Measurements from ENCODE around the gene FDX1.

FDX1 gene

DNA sequence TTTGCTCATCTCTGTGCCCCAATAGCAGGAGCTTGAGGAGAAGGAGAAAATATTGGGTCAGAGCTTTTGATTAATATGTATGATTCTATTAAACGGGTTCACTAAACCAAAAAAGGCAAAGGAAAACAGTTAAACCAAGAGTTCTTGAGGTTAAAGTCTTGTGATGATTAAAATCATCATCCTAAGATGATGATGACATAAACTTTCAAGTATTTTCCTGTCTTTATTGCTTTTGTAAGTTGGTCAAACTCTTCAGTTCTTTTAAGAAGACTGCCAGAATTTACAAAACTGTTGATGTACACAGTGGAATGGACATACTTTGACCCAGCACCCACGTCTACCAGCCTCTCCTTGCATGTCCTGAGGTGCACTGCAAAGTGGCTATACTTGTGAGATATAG lies 41.0 kb downstream of the FDX1 start:
- no peak for DNase-seq

DNA sequence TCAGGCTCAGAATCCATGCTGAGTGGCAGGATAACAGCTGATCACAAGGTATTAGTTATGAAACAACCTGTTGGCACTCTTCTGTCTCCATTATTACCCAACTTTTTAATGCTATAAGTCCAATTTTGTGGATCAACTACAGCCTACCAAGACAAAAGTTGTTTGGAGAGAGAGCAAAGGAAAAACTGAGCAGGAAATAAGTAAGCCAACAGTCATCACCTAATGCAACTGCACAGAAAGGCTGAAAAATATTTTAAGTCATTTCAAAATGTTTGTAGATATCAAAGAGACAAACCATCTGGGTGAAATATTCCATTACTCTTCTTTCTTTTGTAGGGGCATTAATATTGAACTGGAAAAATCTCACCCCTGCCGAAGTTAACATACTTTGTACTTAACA lies 41.6 kb downstream of the FDX1 start:
- no peak for DNase-seq

DNA sequence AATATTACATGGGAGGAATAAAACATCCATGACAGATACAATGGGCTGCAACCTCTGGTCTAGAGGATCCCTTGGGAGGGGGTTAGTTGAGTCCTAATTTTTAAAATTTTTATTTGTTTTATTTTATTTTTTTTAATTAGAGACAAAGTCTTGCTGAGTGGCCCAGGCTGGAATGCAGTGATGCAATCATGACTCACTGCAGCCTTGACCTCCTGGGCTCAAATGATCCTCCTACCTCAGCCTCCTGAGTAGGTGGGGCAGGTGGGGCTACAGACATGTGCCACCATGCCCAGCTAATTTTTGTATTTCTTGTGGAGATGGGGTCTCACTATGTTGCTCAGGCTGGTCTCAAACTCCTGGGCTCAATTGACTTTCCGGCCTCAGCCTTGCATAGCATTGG lies 43.1 kb downstream of the FDX1 start:
- no peak for DNase-seq

DNA sequence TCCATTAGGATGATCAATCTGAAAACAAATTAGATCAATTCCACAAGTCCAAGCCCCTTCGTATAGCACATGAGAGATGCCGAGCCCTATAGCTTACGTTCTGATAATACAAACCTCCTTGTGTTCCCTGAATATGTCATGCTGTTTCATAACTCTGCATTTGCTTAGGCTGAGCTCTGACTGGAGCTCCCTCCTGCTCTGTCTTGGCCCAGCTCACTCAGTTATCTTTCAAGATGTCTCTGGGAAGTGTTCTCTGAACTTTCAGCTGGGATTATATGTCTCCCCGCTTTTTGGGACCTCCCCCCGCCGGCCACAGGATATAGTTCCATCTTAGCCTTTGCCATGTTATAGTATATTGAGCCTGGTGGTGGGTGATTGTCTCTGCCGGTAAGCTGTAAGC lies 44.0 kb downstream of the FDX1 start:
- DNase-seq = no peak

DNA sequence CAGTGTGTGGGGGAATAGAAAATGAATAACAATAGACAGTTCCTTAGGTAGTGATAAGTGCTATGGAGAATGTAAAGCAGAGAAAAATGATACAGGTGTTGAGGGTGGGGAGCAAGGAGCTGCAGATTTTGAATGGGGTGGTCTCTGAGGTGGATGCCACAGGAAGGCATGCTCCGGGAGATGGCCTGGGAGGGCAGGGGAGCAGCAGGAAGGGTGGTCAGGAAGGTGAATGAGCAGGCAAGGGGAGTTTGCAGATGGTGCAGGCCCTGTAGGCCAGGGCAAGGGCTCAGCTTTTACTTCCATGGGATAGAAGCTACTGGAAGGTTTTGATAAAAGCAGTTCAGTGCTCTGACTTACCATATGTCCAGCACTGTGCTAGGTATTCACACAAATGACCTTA lies 44.8 kb downstream of the FDX1 start:
- no peak for DNase-seq

DNA sequence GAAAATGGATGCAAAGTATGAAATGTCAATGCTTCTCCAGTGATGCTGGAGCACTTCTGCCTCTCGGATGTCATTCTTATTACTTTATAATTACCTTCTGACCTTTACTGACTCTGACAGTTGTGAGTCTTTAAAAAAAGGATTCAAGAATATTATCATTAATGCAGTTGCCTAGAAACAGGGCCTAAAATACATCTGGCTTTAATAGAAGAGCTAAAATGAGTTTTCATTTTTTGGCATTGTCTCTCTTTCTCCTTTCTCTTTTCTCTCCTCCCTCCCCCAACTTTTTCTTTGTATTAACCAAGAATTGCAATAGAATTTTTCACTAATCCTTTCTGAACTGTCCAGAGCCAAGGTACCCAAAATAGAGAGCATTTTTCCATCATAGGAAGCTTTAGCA lies 45.9 kb downstream of the FDX1 start:
- no peak for DNase-seq

DNA sequence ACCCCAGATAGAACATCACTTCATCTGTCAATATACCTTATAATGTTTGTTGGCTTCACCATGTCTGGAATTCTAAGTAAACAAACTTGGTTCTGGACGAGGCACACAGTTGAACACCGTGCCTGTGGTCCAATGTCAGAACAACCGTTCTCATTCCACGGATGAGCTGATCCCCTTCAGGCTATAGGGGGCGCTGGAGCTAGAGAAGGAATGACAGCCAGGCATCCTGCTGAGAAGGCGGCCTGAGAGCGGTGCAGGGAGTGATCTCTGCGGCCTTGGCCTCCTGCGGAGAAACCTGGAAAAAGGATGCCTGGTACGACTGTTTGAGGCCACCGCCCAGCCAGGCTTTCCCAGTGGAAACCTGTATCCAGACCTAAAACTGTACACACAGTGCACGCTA lies 48.7 kb downstream of the FDX1 start:
- no peak for DNase-seq

DNA sequence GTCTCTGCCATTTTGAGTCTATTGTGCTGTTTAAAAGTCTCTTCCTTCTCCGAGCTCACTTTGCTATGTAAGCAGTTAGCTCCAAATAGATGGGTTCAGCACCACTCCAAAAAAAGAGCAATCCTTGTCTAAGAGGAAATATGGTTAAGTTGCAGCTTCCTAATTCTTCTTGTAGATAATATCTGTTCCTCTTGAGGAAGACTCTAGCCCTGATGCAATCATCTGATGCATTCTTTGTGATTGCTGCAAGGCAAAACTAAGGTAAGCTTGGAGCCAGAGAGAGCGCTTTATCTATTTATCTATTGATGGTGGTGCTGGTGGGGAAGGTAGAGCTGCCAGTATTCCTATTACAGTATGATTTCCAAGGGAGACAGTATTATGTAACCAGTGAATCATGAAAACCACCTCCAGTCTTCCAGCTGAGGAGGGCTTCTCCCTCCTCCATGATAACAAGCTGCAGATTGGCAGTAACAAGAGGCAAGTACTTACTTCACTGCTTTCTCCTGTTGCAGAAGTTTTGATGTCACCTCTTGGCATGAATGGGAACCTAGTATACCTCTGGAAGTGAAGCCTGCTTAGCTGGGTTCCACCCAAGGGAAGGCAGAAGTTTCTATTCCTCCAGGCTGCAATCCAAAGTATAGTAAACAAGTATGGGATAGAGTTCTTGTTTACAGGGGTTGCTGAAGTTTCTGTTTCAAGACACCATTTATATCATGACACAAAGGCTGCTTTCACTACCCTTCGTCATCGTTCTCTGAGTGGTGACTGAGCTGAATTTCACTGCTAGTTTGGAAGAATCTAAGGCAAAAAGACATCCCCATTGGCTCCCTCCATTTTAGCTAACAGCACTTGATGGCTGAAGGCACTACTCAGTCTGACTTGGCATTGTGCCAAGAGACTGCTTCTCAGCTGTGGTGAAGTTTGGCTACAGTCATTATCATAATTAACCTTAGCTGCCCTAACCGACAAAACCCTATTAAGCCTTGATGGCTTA lies 49.7 kb downstream of the FDX1 start:
- no peak for DNase-seq

DNA sequence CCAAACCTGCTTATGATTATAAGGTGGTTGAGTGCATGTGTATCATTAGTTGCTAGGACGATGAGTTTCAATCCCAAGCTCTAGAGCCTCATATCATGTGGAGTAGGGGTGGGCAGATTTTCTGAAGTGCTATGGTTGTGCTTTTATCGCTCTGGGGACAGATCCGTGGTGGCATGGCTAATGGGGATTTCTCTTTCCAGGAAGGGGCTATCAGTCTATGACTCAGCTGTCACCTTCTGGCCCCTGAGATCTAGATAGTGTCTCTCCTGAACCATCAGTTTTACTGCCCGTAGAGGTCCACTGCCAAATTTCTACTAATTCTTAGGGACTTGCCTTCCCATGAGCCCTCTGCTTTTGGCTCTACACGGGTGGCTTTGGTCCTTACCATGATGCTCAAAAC lies 51.8 kb downstream of the FDX1 start:
- no peak for DNase-seq

DNA sequence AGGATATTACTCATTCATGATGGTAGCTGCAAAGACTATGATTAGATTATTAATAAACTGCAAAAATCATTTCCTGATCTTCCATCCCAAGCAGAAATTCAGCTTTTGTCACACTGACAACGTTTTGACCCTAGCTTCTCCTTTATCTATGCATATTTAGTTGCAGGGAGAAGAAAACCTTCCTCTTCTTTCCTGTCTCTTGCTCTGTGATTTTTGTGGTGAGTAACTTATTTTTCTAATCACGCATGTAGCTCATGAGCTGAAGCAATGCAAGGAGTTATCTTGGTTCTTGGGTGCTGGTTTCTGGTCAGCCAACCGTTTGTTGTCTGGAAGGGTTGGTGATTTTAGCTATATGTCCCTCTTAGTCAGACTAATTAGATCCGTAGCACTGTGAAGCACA lies 56.4 kb downstream of the FDX1 start:
- DNase-seq = no peak

DNA sequence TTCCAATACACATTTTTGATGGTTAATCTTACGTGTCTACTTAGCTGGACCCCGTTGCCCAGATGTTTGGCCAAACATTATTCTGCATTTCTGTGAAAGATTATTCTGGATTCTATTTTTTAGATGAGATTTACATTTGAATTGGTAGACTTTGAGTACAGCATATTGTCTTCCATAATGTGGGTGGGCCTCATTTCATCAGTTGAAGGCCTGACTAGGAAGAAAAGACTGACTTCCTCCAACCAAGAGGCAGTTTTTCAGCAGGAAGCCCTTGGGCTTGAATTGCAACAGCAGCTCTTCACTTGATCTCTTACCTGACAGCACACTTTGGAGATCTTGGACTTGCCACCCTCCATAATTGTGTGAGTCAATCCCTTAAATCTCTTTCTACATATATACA lies 58.7 kb downstream of the FDX1 start:
- no peak for DNase-seq

DNA sequence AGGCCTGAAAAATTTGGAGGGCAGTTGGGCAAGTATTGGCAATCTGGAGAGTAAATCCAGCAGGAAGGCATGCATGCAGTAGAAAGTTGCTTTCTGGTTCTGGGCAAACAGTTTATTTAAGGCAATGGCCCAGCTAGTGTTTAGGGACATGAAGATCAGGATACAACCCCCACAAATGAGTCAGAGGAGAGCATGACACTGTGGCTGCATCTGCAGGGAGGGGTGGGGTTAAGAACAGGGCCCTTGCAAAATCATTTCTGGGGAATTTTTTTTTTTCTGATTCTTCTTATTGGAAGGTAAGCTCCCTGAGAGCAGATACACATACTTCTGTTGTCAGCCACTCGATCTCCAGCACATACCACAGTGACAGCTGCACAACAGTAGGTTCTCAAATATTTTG lies 61.1 kb downstream of the FDX1 start:
- no peak for DNase-seq

DNA sequence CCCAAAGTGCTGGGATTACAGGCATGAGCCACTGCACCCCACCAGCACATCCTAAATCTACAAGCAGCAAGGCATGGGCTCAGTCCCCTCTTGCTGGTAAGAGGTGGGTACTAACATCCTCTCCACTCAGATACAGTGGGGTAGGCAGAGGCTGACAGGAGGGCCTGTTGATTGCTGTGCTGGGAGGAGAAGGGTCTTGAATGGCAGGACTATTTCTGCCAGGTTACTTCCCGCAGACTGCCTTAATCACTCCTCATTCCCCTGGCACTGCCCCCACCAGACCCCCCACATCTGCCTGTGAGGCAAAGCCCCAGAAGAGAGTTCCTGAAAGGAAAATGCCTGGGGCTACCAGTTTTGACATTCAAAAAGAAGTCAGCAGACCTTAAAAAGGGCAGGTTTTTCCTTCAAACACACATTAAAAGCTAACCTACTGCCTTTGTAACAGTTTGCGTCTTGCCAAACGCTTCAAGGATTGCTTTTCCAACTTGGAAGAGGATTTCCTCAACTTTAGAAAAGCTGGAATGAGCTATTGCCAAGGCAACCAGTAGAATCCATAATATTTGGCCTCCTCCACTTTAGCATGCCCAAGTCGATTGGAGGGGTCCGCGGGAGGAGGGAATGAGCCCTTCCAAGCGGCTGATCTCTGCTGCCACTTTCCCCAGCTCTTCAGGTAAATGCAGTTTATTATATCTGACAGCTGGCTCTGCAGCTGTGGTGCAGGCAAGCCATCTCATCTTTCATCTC lies 62.0 kb downstream of the FDX1 start:
- DNase-seq = no peak

DNA sequence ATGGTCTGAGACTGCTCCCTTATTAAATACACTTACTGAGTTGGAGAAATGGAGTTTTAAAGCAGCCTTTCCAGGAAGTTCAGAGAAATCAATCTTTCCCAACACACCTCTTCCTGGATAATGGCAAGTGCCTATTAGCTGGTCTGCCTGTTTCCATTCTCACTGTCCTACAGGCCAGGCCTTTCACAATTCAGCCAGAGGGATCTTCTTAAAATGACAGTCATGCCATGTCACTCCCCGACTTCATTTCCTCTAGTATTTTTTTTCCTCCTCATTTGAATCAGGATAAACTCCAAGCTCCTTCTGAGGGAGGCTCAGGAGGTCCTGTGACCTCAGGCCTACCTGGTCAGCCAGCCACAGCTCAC lies 62.6 kb downstream of the FDX1 start:
- no peak for DNase-seq

DNA sequence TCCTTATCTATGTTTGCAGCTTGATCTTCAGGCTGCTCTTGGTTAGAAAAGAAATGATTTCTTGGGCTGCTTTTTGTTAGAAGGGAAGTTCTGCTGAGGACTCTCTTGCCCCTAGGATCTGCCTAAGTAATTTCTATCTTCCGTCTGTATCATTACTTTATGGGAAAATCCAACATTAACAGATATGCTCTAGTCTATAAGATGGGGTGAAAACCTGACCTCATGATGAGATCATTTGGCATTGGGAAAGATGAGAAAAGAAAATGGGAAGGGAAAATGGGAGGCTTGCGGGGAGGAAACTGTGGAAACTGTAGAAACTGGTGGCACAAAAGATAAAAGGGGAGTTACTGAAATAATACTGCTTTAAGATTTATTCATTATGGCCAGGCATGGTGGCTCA lies 63.6 kb downstream of the FDX1 start:
- DNase-seq = no peak

DNA sequence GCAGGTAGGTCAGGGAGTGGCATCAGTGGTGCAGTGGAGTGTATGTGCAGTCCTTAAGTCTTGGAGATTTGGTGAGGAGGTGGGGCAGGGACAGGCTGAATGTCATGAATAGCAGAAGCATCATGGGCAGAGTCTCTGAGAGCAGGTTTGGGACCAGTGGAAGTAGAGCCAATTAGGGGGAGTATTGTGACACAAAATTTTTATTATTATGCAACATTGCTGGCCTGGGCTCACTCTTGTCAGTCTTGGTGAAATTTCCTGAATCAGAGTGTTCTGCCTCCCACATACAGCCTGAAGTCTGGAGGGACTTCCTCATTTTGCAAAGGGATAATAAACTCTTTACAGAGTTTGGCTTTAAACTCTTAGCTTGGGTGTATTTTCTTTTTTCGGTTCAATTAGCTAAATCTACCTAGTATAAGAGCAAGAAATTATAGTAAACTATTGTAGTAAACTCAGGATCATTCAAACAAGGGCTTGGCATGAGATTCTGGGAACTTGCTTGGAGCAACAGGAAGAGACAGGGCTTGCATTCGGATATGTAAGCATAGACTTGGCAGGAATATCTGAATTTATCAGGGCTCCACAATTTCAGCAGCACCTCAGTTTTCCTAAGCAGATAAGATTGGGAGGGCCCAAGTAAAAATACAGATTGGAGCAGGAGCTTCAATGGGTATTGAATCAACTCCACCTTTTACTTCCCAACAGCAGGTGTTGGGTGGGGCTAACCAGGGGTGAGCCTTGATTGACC lies 67.7 kb downstream of the FDX1 start:
- DNase-seq = no peak

DNA sequence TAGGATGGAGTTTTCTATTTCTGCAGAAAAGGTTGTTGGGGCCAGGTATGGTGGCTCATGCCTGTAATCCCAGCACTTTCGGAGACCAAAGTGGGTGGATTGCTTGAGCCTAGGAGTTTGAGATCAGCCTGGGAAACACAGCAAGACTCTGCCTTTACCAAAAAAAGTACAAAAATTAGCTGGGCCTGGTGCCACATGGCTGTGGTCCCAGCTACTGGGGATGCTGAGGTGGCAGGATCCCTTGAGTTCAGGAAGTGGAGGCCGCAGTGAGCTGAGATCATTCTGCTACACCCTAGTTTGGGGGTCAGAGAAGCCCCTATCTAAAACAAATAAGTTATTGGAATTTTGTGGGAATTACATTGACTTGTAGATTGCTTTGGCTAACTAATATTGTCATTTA lies 71.7 kb downstream of the FDX1 start:
- no peak for DNase-seq

DNA sequence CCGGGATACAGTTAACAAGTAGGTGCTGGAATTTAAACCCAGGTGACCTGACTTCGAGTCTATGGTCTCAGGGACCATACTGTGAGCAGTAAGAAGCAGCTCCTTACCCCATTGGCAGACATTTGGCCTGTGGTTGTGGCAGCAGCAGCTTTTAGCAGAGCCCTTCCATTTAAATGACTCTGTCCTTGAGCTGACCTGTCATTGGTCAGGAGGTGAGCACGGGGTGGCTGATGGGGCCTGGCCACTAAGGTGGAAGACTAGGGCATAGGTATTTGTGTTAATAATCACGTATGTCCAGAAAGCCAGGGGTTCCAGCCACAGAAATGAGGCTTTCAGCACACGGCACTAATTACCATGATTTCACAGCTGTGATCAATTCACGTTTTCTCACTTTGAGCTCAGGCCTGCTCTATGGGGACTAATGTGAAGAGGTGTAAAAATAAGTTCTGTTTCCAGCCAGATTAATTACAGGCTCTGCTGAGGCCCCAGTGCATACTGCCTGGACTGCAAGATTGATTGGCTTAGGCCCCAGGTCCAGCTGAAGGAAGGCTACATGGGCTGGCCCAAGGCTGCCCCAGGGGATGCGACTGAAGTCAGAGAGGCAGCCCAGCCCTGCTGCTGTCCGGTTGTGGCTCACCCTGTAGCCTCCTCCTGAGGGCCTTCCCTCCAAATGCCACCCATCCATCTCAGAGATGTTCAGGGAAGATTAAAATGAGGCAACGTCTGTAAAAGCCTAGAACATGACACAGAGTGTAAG lies 76.0 kb downstream of the FDX1 start:
- DNase-seq = no peak

DNA sequence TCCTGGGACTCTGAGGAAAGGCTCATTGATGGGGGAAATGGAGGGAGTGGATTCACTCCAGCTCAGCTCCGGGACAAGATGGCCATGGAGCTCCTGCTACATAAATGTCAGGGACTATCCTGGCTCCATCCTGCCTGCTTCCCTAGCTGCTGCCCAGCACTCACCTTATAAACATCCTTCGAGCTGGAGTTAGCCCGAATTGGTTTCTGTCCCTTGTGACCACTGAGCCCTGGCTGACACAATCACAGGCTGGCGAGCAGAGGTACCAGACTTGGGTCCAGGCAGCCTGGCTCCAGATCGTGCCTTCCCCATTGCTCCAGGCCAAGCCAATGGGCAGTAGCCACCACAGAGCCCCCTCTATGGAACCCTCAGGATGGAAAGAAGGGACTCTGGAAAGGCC lies 77.6 kb downstream of the FDX1 start:
- no peak for DNase-seq

DNA sequence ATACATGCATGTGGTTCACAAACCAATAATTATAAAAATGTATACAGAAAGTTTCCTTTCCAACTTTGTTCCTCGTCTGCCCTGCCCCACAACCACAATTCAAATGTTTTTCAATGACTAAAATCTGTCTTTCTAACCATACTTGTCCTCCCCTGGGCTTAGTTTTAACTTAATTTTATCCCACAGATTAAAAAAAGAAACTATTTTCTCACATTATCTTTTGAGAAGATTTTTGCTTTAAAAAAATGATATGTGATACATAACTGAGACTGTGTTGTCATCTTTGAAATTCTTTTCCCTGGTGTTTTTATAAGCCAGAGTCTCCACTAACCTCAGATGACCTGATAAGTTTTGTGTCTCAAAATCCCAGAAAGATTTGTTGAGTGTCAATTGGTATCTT lies 79.0 kb downstream of the FDX1 start:
- no peak for DNase-seq

DNA sequence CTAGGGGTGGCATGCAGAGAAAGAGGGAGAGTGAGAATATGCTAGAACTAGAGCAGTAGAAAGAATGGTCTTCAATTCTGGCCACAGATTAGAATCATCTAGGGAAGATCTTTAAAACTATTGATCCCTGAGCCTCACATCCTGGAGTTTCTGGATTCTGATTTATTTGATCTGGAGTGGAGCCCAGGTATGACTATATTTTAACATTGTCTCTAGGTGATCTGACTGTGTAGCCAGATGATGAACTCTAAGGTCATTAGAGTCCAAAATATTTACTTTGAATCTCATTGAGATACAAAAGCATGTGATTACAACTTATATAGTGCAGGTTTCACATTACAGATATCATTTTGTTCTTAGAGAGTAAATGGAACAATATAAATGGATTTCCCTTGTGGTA lies 79.7 kb downstream of the FDX1 start:
- no peak for DNase-seq

DNA sequence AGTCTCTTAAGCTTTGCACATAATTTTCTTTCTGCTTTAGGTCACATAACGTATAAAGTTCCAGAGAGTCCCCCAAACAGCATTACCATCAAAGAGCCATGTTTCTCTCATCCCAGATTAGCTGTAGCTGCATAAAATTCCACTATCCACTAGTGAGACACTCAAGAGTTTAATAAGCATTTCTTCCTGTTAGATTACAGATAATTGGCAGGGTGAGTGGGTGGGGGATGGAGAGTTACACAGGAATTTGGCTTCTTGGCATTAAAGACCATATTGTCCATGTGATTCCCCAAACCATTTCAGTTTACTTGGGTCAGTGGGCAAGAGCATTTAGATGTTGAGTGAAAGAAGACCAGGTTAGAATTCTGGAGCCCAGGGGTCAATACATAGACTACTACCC lies 82.3 kb downstream of the FDX1 start:
- DNase-seq = no peak

DNA sequence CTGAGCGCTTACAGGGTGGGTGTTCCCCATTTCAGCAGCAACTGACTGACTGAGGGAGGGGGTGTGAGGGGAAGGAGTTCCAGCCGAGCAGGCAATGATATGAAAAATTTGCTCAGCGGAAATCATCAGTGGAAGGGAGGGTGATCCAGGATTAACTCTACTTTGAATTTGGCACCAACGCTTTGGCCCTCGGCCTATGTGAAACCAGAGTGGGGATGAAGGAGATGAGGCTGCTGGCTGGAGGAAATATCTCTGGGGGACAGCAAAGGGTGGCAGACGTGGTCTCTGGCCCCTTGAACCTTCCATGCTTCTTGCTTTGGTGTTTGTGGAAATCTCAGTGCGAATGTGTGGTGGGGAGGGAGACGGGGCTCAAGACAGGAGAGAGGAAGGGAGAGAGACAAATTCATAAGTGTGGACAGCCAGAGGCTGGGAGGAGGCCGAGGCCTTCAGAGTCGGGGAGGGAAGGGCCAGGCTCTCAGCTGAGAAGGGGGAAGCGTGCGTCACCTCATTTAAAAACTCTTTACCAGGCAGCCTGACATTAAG lies 83.6 kb downstream of the FDX1 start:
- DNase-seq = no peak

Measured in CD4-positive, alpha-beta T cell treated with Interleukin-17A for 4 hours (primary cell).